GM18519 (cell line): ENCODE measurements around the gene KMT5C.

Source experiments
- ATAC-seq: cut with Tn5 transposase; IDR thresholded peaks from one replicate; pipeline ENCODE4 v1.9.1; 2021; ENCODE audit warnings: mild to moderate bottlenecking, moderate library complexity; ENCODE audit not compliant: unreplicated experiment, low FRiP score

Gene KMT5C

DNA sequence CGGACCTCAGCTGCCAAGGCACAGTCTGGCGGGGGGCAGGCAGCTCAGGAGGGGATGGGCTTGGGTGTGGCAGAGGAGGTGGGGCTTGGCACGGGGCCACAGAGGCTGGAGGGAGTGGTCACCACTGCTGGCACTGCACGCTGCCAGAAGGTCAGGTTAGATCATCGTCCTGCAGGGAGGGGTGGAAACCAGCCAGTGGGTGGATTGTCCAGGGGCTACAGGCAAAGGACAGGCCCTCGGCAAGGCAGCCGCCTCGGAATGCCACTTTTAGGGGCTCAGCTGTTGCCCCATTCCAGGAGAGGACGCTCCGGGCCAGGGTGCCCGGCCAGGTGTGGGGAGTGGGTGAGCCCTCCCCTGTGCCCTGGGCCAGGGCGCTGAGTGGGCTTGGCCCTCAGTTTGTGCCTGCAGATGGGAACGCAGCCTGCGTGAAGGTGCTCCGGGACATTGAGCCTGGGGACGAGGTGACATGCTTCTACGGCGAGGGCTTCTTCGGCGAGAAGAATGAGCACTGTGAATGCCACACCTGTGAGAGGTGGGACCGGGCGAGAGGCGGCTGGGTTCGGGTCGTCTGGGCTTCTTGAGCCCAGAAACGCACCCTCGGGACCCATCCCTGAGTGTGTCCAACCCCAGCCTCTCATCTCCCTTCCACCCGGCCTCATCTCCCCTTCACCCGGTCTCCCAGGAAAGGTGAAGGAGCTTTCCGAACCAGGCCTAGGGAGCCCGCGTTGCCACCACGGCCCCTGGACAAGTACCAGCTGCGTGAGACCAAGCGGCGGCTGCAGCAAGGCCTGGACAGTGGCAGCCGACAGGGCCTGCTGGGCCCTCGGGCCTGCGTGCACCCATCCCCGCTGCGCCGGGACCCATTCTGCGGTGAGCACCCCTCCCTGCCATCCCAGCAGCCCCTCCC lies 6.4 kb downstream of the KMT5C start:
- ATAC-seq: no peak

DNA sequence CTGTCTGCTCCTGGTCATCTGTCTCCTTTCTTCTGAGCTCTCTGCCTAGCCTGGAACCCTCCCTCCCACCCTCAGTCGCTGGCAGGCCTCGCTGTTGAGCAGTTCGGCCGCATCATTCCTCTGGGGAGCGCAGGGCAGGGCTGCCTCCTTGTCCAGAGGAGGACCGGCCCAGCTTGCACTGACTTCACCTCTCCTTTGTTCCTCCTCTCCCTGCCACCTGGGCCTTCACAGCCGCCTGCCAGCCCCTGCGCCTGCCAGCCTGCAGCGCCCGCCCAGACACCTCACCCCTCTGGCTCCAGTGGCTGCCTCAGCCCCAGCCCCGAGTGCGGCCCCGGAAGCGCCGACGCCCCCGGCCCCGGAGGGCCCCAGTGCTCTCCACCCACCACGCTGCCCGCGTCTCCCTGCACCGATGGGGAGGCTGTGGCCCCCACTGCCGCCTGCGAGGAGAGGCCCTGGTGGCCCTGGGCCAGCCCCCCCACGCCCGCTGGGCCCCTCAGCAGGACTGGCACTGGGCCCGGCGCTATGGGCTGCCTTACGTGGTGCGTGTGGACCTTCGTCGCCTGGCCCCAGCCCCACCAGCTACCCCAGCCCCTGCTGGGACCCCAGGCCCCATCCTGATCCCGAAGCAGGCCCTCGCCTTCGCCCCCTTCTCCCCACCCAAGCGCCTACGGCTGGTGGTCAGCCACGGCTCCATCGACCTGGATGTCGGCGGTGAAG lies 7.2 kb downstream of the KMT5C start:
- ATAC-seq: no peak

DNA sequence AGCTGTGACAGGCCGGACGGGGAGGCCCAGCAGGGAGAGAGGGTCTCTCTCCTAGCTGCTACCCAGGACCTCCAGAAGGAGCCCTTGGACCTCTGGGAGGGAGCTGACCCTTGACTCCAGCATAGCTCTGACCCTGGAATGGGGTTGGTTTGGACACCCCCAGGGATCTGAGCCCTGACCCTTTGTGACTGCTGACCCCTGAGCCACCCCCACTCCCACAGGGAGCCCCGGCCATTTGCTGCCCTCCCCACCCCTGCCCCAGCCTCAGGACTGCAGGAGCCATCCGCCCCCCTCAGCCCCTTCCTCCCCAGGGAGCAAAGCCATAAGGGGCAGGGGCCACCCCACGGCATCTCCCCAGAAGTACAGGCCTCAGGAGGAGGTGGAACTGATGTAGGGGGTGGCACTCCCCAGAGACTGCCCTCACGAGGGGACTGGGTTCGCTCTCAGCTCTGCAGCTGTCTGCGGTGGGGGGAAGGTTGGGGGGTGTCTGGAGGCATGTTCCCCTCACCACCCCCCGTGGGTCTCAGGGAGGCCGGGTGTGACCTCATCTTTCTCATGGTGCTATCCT lies 7.8 kb downstream of the KMT5C start:
- ATAC-seq: no peak

DNA sequence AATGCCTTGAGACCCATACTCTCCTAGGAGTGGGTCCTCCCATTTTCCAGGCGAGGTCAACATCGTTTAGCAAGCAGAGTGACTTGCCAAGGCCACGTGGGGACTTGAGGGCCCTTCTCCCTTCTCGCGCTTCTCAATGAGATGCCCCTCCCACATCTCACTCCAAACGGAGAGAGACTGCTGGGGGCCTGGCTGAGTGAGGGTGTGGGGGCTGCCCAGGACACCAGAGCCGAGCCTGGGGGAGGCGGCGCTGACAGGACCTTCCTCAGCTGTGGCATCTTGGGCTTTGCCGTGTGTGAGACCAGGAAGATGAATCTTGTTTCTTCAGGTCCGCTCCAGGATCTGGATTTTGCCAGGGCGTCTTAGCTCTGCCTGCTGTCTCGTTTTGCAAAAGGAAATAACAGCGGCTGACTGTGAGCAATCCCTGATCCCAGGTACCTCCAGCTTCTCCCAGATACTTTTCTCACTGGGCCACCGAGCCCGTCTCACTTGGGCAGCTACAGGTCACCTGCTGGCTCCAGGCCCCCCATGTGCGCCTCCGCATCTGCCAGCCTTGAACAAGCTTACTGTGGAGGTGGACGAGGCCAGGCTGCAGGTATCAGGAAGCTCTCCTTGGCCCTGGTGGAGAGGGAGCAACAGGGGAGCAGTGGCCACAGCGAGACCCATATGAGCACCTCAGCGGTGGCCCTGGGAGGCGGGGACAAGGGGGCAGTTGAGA lies 8.8 kb downstream of the KMT5C start:
- no peak for ATAC-seq

DNA sequence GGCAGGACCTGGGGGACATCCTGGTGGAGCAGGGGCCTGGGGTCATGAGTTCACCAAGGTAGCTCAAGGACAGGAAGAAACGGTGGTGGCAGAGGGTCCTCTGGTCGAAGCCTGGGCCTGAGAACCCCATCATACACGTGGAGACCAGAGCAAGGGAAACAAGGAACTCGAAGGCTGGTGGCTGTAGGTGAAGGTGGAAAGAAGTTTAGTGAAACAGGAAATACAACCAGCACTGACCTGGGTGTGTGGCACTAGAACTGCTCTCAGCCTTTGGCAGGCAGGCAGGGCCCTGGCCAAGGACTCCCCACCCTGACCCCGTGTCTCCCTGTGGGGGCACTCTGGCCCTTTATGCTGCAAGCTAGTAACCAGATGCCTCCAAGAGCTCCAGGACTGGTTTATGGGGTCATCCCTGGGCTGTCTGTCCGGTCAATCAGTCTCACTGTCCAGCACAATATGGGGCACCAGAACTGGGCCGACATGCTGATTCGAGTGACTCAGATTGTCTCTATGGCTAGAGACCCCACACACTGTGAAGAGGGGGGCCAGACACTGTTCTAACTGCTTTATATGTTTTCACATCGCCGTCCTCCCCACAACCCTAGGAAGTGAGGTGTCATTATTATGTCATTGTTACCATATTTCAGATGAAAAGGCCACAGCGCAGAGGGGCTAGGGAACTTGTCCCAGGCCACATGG lies 11.1 kb downstream of the KMT5C start:
- ATAC-seq: no peak

DNA sequence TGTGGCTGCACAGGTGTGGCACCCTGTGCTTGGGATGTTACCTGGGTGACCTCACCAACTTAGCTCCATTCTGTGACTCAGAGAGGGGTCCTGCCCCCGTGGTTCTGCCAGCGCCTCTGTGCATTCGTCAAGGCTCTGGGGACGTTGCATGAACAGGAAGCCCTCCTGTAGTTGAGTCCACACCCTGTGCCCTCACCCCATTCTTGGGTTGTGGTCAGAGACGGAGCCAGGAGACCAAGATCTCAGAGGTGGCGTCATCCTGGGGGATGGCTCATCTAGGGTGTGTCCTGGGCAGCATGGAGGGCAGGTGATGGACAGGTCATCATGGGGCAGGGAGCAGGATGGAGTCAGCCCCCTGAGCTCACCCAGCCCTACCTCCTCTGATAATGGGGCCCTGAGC lies 12.4 kb downstream of the KMT5C start:
- no peak for ATAC-seq

DNA sequence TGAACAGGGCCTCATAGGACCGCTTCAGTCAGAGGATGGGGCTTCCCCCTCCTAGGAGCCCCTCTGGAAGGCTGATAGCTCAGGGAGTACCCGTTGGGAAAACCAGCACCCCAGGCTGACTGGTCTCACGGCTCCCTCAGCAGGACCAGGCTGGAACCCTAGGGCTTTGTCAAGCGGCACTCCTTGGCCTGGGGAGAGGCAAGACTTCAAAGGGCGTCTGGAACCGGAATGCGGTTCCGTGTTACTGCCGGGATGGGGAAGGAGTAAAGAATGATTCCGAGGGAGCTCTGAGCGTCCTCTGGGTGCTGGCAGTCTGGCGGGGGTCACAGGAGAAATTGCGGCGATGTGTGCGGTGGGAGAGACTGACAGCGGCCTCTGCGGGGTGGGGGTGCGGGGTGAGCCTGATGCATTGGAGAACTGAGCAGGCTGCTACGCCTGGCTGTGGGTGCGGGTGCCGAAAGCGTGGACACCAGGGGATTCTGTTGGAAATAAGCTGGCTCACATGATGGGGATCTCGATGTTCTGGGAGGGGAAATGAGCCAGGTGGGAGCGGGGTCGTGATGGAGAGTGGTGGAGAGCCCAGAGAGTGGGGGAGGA lies 13.0 kb downstream of the KMT5C start:
- ATAC-seq: no peak

DNA sequence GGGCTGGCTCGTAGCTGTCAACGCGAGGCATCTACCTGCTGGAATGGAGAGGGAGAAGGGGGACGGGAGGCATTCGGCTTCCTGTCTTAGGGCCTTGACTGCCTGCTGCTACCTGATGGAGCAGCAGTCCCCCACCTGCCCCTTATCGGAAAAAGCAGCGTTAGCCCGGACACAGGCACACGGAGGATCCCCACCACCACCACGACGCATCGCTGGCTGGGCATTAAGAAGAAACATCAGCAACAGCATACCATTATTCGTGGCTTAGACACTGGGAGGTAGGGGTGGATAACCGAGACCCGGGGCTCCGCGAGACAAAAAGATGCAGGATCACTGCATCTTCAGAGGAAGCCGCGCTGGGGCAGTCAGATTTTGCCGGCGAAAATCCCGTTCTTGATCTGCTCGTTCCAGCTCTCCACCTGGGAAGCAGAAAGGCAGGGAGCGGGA lies 13.7 kb downstream of the KMT5C start:
- ATAC-seq: no peak

DNA sequence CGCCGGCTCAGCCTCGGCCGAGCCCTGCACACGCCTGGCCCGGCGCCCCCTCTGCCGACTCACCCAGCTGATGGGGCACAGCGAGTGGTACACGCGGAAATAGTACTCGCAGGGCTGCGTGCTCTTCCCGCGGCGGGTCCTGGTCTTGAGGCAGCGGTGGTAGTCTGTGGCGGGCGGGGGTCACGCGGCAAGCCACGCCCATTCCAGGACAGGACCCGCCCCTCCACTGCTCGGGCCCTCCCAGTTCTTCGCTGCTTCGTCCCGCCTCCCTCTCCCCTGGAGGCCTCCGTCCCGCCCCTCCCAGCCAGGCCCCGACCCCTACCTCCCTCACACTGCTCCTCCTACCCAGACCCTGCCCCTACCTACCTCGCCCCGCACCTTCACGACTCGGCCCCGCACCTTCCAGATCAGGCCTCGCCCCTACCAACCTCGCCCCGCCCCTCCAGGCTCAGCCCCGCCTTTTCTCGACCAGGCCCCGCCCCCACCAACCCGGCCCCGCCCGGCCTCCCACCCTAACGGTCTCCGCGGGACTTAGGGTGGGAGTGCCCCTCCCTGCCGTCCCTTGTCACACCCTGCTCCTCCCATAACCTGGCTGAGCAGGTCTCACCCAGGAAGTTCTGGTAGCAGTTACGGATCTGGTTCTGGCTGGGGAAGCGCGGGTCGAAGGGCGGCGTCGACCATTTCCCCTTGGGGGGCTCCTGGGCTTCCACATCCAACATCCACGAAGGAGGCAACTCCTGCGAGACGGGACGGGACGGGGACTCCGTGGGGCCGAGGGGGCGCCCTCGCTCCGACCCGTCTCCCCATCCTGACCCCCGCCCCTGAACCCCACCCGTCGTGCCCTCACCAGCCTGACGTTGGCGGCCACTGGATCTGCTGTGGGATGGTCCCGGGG lies 14.4 kb downstream of the KMT5C start:
- no peak for ATAC-seq

DNA sequence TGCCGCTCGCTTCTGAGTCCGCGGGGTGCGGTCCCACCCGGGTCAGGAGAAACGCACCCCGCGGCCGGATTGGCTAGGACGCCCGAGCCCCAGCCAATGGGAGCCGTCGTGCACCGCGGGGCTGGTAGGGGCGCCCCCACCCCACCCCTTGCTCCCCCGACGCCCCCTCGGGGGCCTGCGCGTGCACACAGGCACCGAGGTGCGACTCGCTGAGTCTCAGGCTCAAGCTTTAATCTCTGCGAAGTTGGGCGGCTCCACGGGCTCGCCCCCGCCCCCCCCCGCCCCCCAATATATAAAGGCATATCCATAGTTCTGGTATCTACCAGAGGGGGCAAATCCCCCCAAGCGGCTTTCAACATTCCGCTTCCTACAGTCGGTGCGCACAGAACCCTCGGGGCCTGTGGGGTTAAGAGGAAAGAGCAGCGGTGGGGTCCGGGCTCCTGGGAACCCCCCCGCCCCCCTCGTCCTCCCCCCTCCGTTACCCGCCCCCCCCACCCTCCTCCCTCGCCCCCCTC lies 15.1 kb downstream of the KMT5C start, which contains the start of gene COX6B2:
Gene COX6B2, minus strand, starts transcription at position 22 of the 515 bp plus-strand sequence. CDS start 198 bp downstream, outside the sequence.
- no peak for ATAC-seq

DNA sequence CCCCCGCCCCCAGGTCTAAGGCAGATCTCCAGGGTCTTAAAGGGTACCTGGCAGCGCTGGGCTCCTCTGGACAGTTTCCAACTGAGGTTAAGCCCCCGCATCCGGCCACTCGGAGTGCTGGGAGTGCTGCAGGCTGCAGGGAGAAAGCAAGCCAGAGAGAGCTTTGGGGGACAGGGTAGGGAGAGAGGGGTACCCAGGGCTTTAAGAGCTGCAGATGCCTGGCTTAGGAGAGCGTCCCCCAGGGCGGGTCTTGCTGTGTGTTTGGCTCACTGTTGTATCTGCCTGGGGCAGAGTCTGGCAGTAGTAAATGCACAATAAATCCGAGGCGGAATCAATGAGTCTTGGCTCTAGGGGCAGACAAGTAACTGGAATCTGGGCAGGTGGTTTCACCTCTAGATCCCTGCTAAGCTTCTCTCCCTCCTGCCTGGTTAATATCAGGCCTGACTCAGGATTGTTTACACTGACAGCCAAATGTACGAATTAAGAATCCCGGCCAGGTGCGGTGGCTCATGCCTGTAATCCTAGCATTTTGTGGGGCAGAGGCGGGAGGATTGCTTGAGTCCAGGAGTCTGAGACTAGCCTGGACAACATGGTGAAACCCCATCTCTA lies 15.6 kb downstream of the KMT5C start:
- no peak for ATAC-seq

DNA sequence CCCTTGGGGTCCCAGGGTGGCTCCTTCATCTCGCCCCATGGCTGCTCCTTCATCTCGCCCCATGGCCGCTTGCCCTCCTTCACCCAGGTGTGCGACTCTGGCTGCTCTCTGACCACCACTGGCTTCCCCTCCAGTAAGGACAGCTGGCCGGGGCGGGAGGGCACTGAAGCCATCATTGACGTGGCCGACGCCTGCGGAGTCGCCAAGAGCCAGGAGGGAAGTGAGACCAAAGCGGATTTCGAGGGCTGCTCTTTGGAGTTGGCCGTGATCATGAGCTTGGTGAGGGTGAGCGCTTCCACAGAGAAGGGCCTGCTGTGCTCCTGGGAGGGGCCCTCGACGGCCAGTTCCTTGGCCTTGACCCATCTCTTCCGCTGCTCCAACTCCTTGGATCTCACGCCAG lies 18.8 kb downstream of the KMT5C start:
- no peak for ATAC-seq

DNA sequence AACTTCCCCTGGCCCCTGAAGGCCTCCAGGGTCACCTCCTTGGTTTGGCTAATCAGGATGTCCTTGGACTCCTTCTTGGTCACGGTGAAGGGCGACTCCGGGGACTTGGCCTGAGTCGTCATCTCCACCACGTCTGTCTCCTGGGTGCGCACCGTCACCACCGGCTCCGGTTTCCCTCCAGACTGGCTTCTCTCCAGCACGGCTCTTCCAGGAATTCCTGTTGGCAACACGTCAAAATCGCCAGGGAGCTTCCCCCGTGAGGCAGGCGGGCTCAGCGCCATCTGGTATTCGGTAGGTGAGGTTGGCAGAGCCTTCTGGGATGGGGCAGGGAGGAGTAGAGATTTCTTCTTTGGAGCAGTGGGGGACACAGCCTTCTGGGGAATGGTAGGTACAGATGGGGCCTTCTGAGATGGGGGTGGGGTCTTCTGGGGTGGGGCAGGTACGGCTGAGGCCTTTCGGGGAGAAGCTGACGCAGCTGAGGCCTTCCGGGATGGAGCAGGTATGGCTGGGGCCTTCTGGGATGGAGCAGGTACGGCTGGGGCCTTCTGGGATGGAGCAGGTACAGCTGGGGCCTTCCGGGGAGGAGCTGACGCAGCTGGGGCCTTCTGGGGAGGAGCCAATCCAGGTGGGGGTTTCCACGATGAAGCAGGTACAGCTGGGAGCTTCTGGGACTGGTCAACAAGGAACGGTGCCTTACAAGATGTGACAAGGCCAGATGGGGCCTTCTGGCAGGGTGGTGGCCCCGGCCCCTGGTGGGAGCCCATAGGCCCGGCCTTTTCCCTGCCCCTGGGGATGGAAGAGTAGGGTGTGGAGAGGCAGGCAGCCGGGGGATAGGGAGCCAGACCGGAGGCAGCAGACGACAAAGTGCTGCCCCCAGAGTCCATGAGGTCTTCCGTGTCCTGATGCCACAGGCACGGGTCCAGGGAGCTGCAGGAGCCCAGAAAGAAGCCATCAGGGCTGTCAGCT lies 19.6 kb downstream of the KMT5C start:
- no peak for ATAC-seq

DNA sequence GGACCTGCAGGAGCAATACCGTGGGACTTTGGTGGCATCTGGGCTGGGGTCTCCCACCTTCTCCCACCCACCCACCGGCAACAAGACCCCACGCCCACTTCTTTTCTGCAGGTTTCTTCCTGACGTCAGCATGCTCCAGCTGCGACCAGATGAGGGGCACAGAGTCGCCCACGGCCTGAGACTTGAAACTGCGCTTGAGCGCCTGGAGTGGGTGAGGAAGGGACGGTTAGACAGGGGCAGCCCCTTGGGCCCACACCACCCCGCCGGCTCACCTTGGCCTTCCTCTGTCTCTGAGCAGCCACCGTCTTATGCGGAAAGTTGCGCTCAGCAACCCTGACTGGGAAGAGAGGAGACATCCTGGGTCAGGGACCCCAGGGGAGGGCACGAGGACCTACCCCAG lies 21.2 kb downstream of the KMT5C start:
- ATAC-seq: no peak

DNA sequence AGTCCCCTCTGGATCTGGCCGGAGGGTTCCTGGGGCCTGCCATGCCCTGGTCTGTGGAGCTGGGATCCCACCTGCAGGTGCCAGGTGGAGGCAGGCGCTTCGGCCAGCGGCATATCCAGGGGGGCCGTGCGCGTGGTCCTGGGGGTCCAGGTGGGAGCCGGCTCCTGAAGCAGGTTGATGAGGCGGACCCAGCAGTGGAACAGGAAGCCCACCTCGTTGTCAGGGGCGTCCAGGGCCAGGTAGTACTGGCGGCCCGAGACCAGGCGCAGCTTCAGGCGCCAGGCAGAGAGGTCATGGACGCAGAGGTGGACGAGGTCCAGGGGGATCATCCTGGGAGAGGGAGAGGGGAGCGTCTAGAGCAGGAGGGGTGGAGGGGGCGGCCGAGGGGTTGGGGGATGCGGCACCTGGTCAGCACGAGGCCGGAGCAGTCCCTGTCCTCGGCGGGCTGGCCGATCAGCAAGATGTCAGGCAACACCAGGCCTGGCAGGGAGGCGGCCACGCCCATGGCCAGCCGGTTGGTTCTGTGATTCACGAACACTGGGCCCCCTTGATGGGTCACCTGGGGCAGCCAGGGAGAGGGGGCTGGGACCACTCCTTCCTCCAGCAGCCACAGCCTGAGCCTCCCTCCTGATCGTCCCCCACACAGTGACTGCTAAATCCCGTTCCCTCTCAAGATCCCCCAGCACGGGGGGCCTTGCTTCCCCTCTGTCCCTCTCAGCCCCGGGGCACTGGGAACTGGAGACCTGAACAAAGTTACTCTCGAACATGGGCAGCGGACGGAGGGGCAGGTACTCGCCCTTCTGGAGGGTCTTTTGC lies 22.7 kb downstream of the KMT5C start:
- ATAC-seq: no peak
